GM12878 (cell line): ENCODE results near the gene FHOD3. TPM values are rescaled to one million over a fixed set of nuclear protein-coding genes. Genes with fewer than 3 reads are reported as not detected.

Source experiments
- CBX3 ChIP-seq: fragments of 200-600 bp; sonication (generic); IDR thresholded peaks from 2 replicates; pipeline ENCODE4 v1.6.1; 2016; ENCODE audit warnings: low read depth, borderline replicate concordance
- CHD4 ChIP-seq: fragments of 200-600 bp; sonication (generic); IDR thresholded peaks from 2 replicates; pipeline ENCODE4 v1.6.1; 2016; ENCODE audit warnings: mild to moderate bottlenecking
- ELK1 ChIP-seq: IDR thresholded peaks from 2 replicates; pipeline ENCODE4 v1.6.1; 2012; ENCODE audit warnings: low read depth, low read length, improper control_type of control experiment
- IRF5 ChIP-seq: fragments of 450-650 bp; IDR thresholded peaks from 2 replicates; pipeline ENCODE4 v1.6.1; 2017; ENCODE audit warnings: borderline replicate concordance
- NFXL1 ChIP-seq: fragments of 450-650 bp; IDR thresholded peaks from 2 replicates; pipeline ENCODE4 v1.6.1; 2017; ENCODE audit warnings: antibody characterized with exemption, mild to moderate bottlenecking, borderline replicate concordance
- RCOR1 ChIP-seq: conservative IDR thresholded peaks from 2 replicates; pipeline ENCODE4 v1.6.1; 2012; ENCODE audit warnings: low read depth, low read length, improper control_type of control experiment
- RELB ChIP-seq: fragments of 450-650 bp; IDR thresholded peaks from 2 replicates; pipeline ENCODE4 v1.6.1; 2017; ENCODE audit warnings: low read depth, mild to moderate bottlenecking, moderate library complexity
- SREBF2 ChIP-seq: IDR thresholded peaks from 2 replicates; pipeline ENCODE4 v1.6.1; 2012; ENCODE audit warnings: mild to moderate bottlenecking, low read length
- ZBTB4 ChIP-seq: fragments of 450-650 bp; formaldehyde crosslinking; IDR thresholded peaks from 2 replicates; pipeline ENCODE4 v1.4.0; 2022; ENCODE audit warnings: mild to moderate bottlenecking, moderate library complexity
- ZSCAN29 ChIP-seq: fragments of 450-650 bp; IDR thresholded peaks from 2 replicates; pipeline ENCODE4 v1.6.1; 2017; ENCODE audit warnings: mild to moderate bottlenecking, moderate library complexity
- polyA plus RNA-seq, 11 experiments: library from polyadenylated mRNA; depleted of rRNA in 4 of 11; unstranded in 6 of 11; stranded (reverse) in 5 of 11; fragments of >200 nt; fragmentation: Nextera tagmentation in 4 of 11; fragmentation: Illumina TruSeq in 1 of 11; extraction: Ambion mirVana in 4 of 11; extraction: Trizol in 1 of 11; gene quantifications; 1 replicate in 1 of 11; 2 replicates in 10 of 11; pipeline versions ENCODE4 v1.2.1 to v1.2.3, GENCODE V29; 2011 to 2016; ENCODE audit warnings: inconsistent platforms in 2 of 11, missing spikeins in 2 of 11, low read depth in 1 of 11
- total RNA-seq, 4 experiments: library from RNA; depleted of rRNA in 3 of 4; stranded (reverse); fragments of >200 nt in 3 of 4; fragmentation: Illumina TruSeq in 1 of 4; extraction: Trizol in 1 of 4; gene quantifications; 2 replicates each; pipeline versions ENCODE4 v1.2.1 to v1.2.3, GENCODE V29; 2013 to 2021

The FHOD3 gene
- total and polyA plus RNA-seq, 10 of the 15 experiments (the other 5 are each of a cell fraction or from before 2014, with no cell fraction given), result 0.77 to 26.7 (median 10.4) TPM

GRCh38 chr18:36564841-36565240 is 267.3 kb downstream of the FHOD3 start (continued):
- TF ChIP-seq ZBTB4 (CRISPR knock-in tag) (no peak), ZSCAN29 (no peak), NFXL1 (no peak), SREBF2 (no peak), RELB (no peak), RCOR1 (no peak), ELK1 (no peak), CHD4 (no peak), IRF5 (no peak), CBX3 (no peak)
